ENCODE data around the gene FFAR3.

GRCh38 chr19:35365303-35365702 is 7.0 kb downstream of the FFAR3 start:
- TF ChIP-seq POLR2AphosphoS5 (IDR thresholded peaks at IDR 0.05; ENCODE audit: borderline replicate concordance, low read depth, low read length) (no peak), EZH2 (IDR thresholded peaks at IDR 0.05) (no peak), FOXP2 (optimal IDR thresholded peaks at IDR 0.05; ENCODE audit: control extremely low read depth, extremely low read length, insufficient read depth) (no peak)

Data from SK-N-MC (cell line).